Glomerular visceral epithelial cell (primary cell): ENCODE results near the gene GNA15.
"Not testable (repeated sequence)": the region's sequence is repeated elsewhere in the genome, so short reads cannot be mapped to it uniquely, and the experiment has no call there.

Source experiments
- DNase-seq: peaks from one replicate; pipeline ENCODE4 v3.0.0-alpha.2; 2016; ENCODE audit errors: extremely low spot score

Gene GNA15

DNA sequence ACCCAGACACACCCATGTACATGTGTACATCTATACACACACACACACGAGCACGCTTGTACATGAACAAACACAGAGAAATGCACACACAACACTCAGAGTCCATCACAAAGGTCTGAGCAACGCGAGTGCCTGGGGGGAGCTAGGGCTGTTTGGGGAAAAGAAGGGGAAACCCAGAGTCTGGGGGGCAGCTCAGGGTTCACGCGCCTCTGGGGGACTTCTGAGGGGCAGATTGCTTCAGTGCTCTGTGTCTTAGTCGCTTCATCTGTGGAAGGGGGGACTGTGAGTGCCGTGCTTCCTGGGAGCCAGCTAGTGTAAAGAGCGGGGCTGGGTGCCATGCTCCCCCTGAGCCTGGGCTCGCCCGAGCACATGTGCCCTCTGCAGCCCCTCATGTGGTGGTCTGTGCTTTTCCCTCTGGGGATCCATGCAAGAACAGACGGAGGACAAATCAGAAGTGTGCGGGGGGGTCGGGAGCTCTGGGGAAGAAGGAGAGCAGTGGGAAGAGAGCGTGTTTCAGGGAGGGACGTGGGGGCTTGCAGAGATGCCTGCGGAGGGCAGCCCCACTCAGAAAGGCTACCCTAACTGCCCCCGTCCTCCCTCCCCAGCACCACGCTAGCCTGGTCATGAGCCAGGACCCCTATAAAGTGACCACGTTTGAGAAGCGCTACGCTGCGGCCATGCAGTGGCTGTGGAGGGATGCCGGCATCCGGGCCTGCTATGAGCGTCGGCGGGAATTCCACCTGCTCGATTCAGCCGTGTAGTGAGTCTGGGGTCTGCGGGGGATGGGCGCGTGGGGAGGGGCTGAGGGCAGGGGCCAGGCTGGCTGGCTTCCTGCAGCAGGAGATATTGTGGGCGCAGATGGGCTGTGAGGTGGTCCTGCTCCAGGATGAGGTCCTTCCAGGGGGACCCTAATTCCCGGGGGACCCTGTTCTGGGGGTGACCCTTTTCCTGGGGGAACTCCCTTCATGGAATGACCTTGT is 14.0 kb downstream of the GNA15 start:
- no peak for DNase-seq

DNA sequence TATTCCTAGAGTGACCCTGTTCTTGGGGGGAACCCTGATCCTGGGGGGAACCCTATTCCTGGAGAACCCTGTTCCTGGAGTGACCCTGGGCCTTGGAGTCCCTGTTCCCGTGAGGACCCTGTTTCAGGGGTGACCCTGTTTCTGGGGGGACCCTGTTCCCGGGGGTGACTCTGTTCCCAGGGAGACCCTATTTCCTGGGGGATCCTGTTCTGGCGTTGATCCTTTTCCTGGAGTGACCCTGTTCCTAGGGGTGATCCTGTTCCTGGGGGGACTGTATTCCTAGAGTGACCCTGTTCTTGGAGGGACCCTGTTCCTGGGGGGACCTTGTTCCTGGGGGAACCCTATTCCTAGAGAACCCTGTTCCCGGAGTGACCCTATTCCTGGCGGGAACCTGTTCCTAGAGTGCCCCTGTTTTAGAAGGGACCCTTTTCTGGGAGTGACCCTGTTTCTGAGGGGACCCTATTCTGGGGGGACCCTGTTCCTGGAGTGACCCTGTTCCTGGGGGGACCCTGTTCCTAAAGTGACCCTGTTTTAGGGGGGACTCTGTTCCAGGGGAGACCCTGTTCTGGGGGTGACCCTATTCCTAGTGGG is 15.0 kb downstream of the GNA15 start:
- DNase-seq = no peak

DNA sequence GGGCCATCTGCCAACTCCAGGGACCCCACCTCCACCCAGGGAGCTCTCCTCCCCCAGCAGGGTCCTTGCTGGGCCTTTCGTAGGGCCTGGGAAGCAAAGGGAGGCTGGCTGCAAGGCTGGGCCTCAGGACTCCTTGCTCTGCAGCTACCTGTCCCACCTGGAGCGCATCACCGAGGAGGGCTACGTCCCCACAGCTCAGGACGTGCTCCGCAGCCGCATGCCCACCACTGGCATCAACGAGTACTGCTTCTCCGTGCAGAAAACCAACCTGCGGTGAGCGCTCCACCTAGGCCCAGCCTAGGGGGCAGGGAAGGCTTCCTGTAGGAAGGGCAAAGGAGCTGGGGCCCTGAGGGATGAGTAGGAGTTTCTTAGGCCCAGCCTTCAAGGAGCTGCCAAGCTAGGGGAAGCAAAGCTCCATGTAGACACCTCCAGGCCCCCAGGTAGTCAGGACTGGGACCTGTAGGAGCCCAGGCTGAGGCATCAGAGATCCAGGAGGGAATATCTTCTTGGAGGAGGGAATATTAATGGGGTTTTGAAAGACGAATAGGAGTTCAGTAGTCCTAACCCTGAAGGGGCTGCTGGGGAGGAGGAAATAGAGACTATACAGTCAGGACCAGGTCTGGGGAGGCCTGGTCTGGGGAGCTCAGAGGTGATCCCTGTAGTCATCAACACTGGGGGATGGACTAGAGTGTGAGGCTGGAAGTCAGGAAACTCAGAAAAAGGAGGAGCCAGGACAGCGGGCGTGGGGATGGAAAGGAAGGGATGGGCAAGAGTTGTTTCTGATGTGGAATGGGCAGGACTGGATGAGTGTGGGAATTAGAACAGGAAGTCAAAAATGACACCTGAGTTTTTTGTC is 16.0 kb downstream of the GNA15 start:
- DNase-seq = no peak

DNA sequence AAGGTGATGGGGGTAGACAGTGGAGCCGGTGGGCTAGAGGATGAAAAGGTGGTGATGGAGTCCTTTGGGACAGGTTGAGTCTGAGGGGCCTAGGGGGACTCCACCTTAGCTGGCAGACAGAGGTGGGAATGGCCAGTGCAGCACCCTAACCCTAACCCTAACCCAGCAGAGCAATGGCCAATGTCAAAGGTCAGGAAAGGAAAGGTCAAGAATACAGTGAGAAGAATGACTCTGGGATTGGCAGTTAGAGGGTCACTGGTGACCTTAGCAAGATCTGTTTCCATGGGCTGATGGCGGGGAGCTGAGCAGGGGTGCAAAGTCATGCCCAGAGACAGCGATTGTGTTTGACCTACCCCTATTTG is 16.6 kb downstream of the GNA15 start:
- DNase-seq = no peak

- DNase-seq = no peak
These were observed 17.7 kb downstream of the GNA15 start for GRCh38 chr19:3153286-3154230.

GRCh38 chr19:3154447-3154846 is 18.6 kb downstream of the GNA15 start:
- DNase-seq = not testable (repeated sequence)

- DNase-seq = peak; percentile 85
These were observed 19.3 kb downstream of the GNA15 start for GRCh38 chr19:3154957-3155736.

GRCh38 chr19:3157096-3157845 is 21.4 kb downstream of the GNA15 start:
- DNase-seq = no peak

DNA sequence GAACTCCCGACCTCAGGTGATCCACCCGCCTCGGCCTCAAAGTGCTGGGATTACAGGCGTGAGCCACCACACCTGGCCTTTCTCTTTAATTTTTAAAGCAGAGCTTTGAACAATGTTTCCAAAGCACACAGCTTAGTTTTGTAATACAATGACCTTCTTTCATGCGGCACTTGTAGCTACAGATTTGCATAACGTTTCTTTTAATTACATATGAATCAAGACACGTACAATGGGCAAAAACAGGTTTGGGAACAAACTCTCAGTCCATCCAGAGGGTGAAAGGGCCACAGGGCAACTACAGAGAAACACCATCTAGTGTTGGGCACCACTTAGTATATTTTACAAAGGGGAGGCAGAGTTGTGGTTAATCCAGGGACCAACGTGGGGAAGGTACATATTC is 23.7 kb downstream of the GNA15 start:
- no peak for DNase-seq

GRCh38 chr19:3160219-3160618 is 24.4 kb downstream of the GNA15 start:
- DNase-seq = no peak

- no peak for DNase-seq
These were observed 25.6 kb downstream of the GNA15 start for GRCh38 chr19:3161453-3161852.

- DNase-seq = no peak
These were observed 26.8 kb downstream of the GNA15 start for GRCh38 chr19:3162418-3163229.

- DNase-seq = peak; percentile 73
These were observed 27.5 kb downstream of the GNA15 start for GRCh38 chr19:3163230-3163886.

DNA sequence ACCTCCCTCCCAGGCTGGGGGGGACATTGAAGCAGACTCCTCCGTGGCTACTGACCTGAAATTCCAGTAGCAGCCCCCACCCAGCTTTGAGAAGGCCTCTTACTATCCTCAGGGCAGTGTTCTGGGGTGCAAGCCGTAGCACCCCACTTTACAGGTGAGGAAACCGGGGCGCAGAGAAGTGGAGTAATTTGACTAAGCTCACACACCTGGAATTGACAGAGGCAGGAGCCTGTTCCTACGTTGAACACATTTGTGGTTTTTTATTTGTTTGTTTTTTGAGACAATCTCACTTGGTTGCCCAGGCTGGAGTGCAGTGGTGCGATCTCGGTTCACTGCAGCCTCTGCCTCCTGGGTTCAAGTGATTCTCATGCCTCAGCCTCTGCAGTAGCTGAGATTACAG is 28.1 kb downstream of the GNA15 start:
- no peak for DNase-seq

DNA sequence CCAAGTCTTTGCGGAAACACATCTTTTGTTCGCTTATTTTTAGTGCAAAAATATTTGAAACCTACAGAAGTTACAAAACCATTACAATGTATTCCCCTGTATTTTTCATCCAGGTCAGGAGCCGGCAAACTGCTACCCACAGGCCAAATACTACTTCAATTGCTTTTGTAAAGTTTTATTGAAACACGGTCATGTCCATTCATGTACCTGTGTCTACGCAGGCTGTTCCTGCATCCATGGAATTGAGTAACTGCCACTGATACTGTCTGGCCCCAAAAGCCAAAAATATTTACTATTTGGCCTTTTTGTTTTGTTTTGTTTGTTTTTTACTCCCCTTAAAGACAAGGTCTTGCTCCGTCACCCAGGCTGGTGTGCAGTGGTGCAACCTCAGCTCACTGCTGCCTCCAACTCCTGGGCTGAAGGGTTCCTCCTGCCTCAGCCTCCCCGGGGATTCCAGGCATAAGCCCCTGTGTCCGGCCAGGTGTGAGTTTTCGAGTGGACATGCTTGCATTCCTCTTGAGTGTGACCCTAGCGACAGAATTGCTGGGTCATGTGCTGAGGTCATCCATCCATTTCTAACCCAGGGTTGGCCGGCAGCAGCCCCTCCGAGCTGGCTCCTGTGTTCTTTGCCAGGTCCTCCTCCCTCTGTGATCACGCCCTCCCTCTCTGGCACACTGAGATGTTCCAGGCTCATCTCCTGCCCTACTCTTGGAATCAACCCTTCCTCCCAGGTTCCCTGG is 31.9 kb downstream of the GNA15 start:
- no peak for DNase-seq

GRCh38 chr19:3171894-3172672 is 36.2 kb downstream of the GNA15 start:
- no peak for DNase-seq

DNA sequence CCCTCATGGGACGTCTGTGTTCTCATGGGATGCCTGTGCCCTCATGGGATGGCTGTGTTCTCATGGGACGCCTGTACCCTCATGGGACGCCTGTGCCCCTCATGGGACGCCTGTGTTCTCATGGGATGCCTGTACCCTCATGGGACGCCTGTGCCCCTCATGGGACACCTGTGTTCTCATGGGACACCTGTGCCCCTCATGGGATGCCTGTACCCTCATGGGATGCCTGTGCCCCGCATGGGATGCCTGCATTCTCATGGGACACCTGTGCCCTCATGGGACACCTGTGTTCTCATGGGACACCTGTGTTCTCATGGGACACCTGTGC is 36.8 kb downstream of the GNA15 start:
- not testable (repeated sequence) for DNase-seq
